Measurements from ENCODE around the gene PCLO. TPM values are rescaled to one million over a fixed set of nuclear protein-coding genes. Genes with fewer than 3 reads are reported as not detected.

PCLO gene, protein sequence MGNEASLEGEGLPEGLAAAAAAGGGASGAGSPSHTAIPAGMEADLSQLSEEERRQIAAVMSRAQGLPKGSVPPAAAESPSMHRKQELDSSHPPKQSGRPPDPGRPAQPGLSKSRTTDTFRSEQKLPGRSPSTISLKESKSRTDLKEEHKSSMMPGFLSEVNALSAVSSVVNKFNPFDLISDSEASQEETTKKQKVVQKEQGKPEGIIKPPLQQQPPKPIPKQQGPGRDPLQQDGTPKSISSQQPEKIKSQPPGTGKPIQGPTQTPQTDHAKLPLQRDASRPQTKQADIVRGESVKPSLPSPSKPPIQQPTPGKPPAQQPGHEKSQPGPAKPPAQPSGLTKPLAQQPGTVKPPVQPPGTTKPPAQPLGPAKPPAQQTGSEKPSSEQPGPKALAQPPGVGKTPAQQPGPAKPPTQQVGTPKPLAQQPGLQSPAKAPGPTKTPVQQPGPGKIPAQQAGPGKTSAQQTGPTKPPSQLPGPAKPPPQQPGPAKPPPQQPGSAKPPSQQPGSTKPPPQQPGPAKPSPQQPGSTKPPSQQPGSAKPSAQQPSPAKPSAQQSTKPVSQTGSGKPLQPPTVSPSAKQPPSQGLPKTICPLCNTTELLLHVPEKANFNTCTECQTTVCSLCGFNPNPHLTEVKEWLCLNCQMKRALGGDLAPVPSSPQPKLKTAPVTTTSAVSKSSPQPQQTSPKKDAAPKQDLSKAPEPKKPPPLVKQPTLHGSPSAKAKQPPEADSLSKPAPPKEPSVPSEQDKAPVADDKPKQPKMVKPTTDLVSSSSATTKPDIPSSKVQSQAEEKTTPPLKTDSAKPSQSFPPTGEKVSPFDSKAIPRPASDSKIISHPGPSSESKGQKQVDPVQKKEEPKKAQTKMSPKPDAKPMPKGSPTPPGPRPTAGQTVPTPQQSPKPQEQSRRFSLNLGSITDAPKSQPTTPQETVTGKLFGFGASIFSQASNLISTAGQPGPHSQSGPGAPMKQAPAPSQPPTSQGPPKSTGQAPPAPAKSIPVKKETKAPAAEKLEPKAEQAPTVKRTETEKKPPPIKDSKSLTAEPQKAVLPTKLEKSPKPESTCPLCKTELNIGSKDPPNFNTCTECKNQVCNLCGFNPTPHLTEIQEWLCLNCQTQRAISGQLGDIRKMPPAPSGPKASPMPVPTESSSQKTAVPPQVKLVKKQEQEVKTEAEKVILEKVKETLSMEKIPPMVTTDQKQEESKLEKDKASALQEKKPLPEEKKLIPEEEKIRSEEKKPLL (N-terminal part only)
- polyA plus RNA-seq (2013, experiment 1 of 4), result 2.9 TPM
- 2.5 TPM for polyA plus RNA-seq (2013, experiment 2 of 4)
- polyA plus RNA-seq (2013, experiment 3 of 4), result 1.8 TPM
- 2.6 TPM for polyA plus RNA-seq (2013, experiment 4 of 4)

DNA sequence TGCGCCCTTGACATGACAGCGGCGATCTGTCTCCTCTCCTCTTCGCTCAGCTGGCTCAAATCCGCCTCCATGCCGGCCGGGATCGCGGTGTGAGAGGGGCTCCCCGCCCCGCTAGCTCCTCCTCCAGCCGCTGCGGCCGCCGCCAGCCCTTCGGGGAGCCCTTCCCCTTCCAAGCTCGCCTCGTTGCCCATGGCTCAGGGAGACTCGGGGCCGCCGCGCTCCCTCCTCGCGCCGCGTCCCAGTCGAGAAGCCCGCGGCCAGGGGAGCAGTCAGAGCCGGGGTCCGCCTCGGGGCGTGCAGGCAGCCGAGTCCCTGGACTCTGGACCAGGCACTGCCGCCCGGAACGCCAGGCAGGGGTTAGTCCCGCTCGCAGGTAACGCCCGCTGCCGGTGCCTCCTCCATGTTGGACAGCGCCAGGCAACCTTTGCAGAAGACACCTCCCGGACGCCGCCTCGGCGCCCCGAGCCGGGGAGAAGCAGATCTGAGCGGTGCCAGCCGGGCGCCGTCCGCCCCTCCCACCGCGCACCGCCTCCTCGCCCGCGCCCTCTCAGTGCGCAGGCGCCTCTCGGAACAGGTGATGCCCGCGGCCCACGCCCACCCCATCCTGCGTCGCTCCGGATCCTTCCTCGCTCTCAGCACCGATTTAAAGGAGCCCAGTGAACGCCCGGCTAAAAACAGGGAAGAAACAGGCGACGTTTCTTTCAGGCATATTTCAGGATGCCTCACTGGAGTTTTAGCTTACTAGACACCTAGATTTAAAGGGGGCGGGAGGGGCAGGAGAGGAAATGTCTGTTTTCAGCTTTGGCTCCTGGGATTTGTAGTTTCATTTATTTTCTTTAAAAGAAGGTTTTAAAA is at the start of gene PCLO:
TSS of gene PCLO (minus strand) at position 483 of the 855 bp plus-strand sequence. CDS start at position 191, 292 bp downstream.
- Histone ChIP-seq H3K4me3 (ENCODE audit: insufficient read depth, low read depth, low read length) (peak within 1 kb of the TSS; percentile 77), H3K36me3 (ENCODE audit: control insufficient read depth, insufficient read depth, low read length) (no peaks in the 10 kb centered on the region), H3K27me3 (ENCODE audit: control insufficient read depth, insufficient read depth, low read length, poor library complexity, severe bottlenecking) (no peaks in the 10 kb centered on the region), H3K27ac (ENCODE audit: insufficient read depth, low read depth, low read length, poor library complexity, severe bottlenecking) (peak within 1 kb of the TSS; percentile 97), H3K9me3 (ENCODE audit: control insufficient read depth, low read length) (no peaks in the 10 kb centered on the region), H3K4me1 (ENCODE audit: control insufficient read depth, insufficient read depth, low read length) (no peaks in the 10 kb centered on the region)
- WGBS, 2 experiments, result 0% methylated on average over 77 of the region's 77 CpGs

DNA sequence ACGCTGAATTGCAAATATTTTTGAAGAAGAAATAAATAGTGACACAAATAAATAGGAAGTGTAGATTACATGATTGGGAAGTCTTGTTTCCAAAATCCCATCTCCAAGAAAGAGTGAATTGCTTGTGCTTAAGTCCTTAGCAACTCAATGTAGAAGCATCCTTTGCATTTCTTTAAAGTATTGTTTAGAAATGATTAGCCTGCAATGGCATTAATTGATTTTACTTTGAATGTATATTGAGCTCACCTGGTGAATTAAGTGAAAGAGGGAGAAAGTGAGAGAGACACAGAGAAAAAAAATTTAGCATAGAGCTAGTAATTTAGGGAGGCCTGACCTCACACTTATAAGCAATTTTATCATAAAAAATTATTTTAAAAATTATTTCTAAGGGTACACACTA is 49.0 kb upstream of the PCLO start:
- H3K36me3 ChIP-seq (ENCODE audit: control insufficient read depth, insufficient read depth, low read length), result no peaks in the 10 kb centered on the region
- H3K27me3 ChIP-seq (ENCODE audit: control insufficient read depth, insufficient read depth, low read length, poor library complexity, severe bottlenecking), result no peaks in the 10 kb centered on the region
- no peaks in the 10 kb centered on the region for H3K4me1 ChIP-seq (ENCODE audit: control insufficient read depth, insufficient read depth, low read length)
- no peak overlapping the region for H3K27ac ChIP-seq (ENCODE audit: insufficient read depth, low read depth, low read length, poor library complexity, severe bottlenecking)
- 38% methylated on average over 1 of the region's 1 CpG; no CpG with 5 or more reads in 1 of the 2 experiments for WGBS, 2 experiments
- no peak overlapping the region for H3K4me3 ChIP-seq (ENCODE audit: insufficient read depth, low read depth, low read length)
- H3K9me3 ChIP-seq (ENCODE audit: control insufficient read depth, low read length), result no peaks in the 10 kb centered on the region

DNA sequence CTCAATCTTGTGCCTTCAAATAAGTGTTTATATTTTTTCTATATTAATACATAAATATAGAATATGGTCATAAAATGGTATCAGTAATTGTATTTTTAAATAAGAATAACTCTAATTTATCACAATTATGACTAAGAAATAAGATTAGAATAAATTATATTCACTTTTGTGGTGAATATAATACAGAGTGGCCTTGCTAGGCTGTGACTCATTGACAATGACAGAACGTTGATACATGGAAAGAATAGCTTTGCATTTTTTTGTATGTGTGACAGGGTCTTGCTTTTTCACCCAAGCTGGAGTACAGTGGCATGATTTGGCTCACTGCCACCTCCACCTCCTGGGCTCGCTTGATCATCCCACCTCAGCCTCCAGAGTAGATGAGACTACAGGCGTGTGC is 47.8 kb upstream of the PCLO start:
- 80 to 90% methylated on average over 3 of the region's 3 CpGs for WGBS, 2 experiments
- H3K36me3 ChIP-seq (ENCODE audit: control insufficient read depth, insufficient read depth, low read length), result no peaks in the 10 kb centered on the region

DNA sequence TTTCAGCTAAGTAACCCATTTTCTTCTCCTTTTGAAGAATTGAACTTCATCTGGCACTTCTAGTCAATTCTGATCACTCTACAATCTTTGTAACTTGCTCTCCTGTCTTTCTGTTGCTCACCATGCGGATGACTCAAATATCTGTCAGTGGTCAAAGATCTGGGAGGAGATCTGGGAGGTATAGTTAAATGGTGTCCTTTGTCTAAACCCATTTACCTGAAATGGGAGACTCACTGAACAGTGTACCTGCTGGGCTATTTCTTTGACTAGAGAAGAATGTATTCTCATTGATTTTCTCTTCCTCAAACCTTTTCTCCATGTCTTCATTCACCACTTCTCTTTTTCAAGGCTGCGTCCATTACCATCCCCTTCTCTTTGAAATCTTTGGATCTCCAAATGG is 42.0 kb upstream of the PCLO start:
- Histone ChIP-seq H3K36me3 (ENCODE audit: control insufficient read depth, insufficient read depth, low read length) (no peaks in the 10 kb centered on the region), H3K9me3 (ENCODE audit: control insufficient read depth, low read length) (no peaks in the 10 kb centered on the region), H3K4me1 (ENCODE audit: control insufficient read depth, insufficient read depth, low read length) (no peaks in the 10 kb centered on the region), H3K27ac (ENCODE audit: insufficient read depth, low read depth, low read length, poor library complexity, severe bottlenecking) (no peak overlapping the region), H3K27me3 (ENCODE audit: control insufficient read depth, insufficient read depth, low read length, poor library complexity, severe bottlenecking) (no peaks in the 10 kb centered on the region), H3K4me3 (ENCODE audit: insufficient read depth, low read depth, low read length) (no peak overlapping the region)
- WGBS, 2 experiments, result 81 to 84% methylated on average over 2 of the region's 2 CpGs

More for the DNA sequence above, 47.8 kb upstream of the PCLO start:
- Histone ChIP-seq H3K27ac (ENCODE audit: insufficient read depth, low read depth, low read length, poor library complexity, severe bottlenecking) (no peak overlapping the region), H3K4me3 (ENCODE audit: insufficient read depth, low read depth, low read length) (no peak overlapping the region), H3K4me1 (ENCODE audit: control insufficient read depth, insufficient read depth, low read length) (no peaks in the 10 kb centered on the region), H3K9me3 (ENCODE audit: control insufficient read depth, low read length) (no peaks in the 10 kb centered on the region), H3K27me3 (ENCODE audit: control insufficient read depth, insufficient read depth, low read length, poor library complexity, severe bottlenecking) (no peaks in the 10 kb centered on the region)

DNA sequence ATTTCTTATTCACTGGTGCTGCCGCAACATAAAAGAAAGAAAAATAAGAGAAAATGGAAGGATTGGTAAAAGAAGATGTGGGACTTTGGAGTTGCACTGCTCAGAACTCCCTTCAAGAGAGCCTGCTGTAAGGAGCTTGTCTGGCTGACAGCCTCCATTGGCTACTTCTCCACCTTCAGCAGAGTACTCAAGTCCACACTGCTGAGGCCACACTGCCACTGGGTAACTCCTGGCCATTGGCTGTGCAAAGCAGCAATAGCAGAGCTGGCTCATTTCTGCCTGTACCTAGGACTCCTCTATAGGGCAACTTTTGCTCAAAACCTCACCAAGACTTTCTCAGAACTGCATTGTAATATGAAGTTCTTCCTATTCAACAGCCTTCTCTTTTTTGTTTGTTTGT is 38.7 kb upstream of the PCLO start:
- H3K27me3 ChIP-seq (ENCODE audit: control insufficient read depth, insufficient read depth, low read length, poor library complexity, severe bottlenecking), result no peaks in the 10 kb centered on the region
- 100% methylated on average over 1 of the region's 1 CpG for WGBS, 2 experiments
- no peaks in the 10 kb centered on the region for H3K9me3 ChIP-seq (ENCODE audit: control insufficient read depth, low read length)
- H3K36me3 ChIP-seq (ENCODE audit: control insufficient read depth, insufficient read depth, low read length), result no peaks in the 10 kb centered on the region
- no peaks in the 10 kb centered on the region for H3K4me1 ChIP-seq (ENCODE audit: control insufficient read depth, insufficient read depth, low read length)
- no peak overlapping the region for H3K27ac ChIP-seq (ENCODE audit: insufficient read depth, low read depth, low read length, poor library complexity, severe bottlenecking)
- no peak overlapping the region for H3K4me3 ChIP-seq (ENCODE audit: insufficient read depth, low read depth, low read length)

DNA sequence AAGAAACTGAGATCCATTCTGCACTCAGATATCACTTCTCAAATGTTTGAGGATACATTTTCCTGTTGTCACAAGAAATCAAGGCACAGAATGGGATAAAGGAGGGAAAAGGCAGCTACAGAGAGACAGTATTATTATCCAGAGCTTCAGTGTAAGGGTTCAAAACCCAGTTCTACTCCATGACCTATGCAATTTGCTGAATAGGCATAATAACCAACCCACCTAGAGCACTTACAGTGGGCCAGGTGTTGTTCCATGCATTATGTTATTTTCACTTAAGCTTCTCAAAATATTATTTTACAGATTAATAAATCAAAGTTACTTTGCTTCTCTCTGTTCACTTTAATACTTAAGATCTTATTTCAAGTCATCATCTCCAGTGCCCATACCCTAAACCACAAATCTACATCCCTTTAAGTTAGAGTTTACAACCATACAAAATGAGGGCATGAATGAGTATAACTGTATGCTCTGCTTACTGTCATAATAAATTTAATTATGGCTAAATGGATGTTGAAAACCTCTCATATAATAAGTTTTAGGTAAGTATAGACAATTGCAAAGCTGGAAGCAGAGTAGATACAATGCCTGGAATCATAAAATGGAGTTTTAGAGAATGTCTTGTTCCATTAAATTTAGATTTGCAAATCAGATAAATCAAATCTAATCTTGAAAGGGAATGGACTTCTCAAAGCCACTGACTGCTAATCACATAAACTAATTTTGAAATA is 28.1 kb upstream of the PCLO start:
- Histone ChIP-seq H3K36me3 (ENCODE audit: control insufficient read depth, insufficient read depth, low read length) (no peaks in the 10 kb centered on the region), H3K4me1 (ENCODE audit: control insufficient read depth, insufficient read depth, low read length) (no peaks in the 10 kb centered on the region), H3K27me3 (ENCODE audit: control insufficient read depth, insufficient read depth, low read length, poor library complexity, severe bottlenecking) (no peaks in the 10 kb centered on the region), H3K27ac (ENCODE audit: insufficient read depth, low read depth, low read length, poor library complexity, severe bottlenecking) (no peak overlapping the region), H3K4me3 (ENCODE audit: insufficient read depth, low read depth, low read length) (no peak overlapping the region), H3K9me3 (ENCODE audit: control insufficient read depth, low read length) (no peaks in the 10 kb centered on the region)

DNA sequence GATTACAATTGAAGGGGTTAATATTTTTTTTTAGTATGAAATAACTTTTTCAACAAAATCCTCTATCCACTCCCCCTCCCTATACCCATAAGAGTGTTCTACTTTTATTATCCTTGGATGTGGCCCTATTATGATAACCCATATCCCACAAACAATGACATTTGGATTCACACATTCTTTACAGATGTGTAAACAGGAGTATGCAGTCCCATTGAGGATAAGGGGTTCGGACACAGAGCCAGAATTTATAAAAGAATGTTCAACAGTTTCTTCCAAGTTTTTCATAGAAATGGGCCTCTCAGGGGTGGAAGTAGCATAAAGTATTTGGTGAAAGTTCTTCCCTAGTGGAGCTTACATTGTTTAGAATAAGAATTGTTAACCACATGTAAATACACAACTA is 16.1 kb upstream of the PCLO start:
- Histone ChIP-seq H3K4me3 (ENCODE audit: insufficient read depth, low read depth, low read length) (no peak overlapping the region), H3K9me3 (ENCODE audit: control insufficient read depth, low read length) (no peaks in the 10 kb centered on the region), H3K27ac (ENCODE audit: insufficient read depth, low read depth, low read length, poor library complexity, severe bottlenecking) (no peak overlapping the region), H3K36me3 (ENCODE audit: control insufficient read depth, insufficient read depth, low read length) (no peaks in the 10 kb centered on the region), H3K27me3 (ENCODE audit: control insufficient read depth, insufficient read depth, low read length, poor library complexity, severe bottlenecking) (no peaks in the 10 kb centered on the region), H3K4me1 (ENCODE audit: control insufficient read depth, insufficient read depth, low read length) (no peaks in the 10 kb centered on the region)
- WGBS, 2 experiments, result 92 to 100% methylated on average over 1 of the region's 1 CpG

DNA sequence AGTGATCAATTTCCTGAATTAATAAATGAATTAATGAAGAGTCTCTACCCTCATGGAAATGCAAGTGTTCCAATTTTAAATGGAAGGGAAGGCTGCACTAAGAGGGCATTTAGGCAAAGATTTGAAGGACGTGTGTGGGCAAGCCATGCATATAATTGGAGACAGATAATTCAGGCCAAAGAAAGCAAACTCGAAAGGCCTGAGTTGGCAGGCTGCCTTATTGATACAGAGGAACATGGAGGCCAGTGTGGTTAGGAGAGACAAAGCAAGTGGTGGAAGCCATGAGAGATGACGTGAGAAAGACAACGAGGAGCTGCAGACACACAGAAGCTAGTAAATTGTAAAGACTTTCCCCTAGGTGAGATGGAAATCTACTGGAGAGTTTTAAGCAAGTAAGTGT is 15.4 kb upstream of the PCLO start:
- 93 to 97% methylated on average over 4 of the region's 4 CpGs for WGBS, 2 experiments

DNA sequence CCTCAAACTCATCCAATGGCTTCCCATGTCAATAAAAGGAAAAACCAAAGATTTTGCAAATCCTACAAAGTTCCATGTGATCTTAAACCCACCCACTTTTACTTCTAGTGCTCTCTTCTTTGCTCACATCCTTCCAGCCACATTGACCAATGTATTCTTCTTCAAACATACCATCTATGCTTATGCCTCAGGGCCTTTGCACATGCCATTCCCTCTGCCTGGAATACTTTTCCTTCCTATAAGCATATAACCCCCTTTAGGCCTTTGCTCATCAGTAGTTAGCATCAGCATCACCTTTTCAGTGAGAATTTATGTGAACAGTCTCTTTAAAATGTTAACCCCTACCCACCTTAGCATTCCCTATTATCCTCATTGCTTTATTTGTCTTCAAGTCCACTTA is 11.0 kb upstream of the PCLO start:
- H3K4me1 ChIP-seq (ENCODE audit: control insufficient read depth, insufficient read depth, low read length), result no peaks in the 10 kb centered on the region
- no peaks in the 10 kb centered on the region for H3K27me3 ChIP-seq (ENCODE audit: control insufficient read depth, insufficient read depth, low read length, poor library complexity, severe bottlenecking)
- H3K4me3 ChIP-seq (ENCODE audit: insufficient read depth, low read depth, low read length), result no peak overlapping the region
- H3K9me3 ChIP-seq (ENCODE audit: control insufficient read depth, low read length), result no peaks in the 10 kb centered on the region
- no peaks in the 10 kb centered on the region for H3K36me3 ChIP-seq (ENCODE audit: control insufficient read depth, insufficient read depth, low read length)
- no peak overlapping the region for H3K27ac ChIP-seq (ENCODE audit: insufficient read depth, low read depth, low read length, poor library complexity, severe bottlenecking)

More for the DNA sequence above, 15.4 kb upstream of the PCLO start:
- H3K36me3 ChIP-seq (ENCODE audit: control insufficient read depth, insufficient read depth, low read length), result no peaks in the 10 kb centered on the region
- no peaks in the 10 kb centered on the region for H3K27me3 ChIP-seq (ENCODE audit: control insufficient read depth, insufficient read depth, low read length, poor library complexity, severe bottlenecking)
- no peak overlapping the region for H3K4me3 ChIP-seq (ENCODE audit: insufficient read depth, low read depth, low read length)
- H3K4me1 ChIP-seq (ENCODE audit: control insufficient read depth, insufficient read depth, low read length), result no peaks in the 10 kb centered on the region
- H3K9me3 ChIP-seq (ENCODE audit: control insufficient read depth, low read length), result no peaks in the 10 kb centered on the region
- no peak overlapping the region for H3K27ac ChIP-seq (ENCODE audit: insufficient read depth, low read depth, low read length, poor library complexity, severe bottlenecking)
